Peyer's patch (tissue), 4 donors: ENCODE data around the gene PAN3.

Experiments used
- POLR2A ChIP-seq, 2 donors: fragments of 450-650 bp; IDR thresholded peaks; one replicate each; pipeline ENCODE4 v1.5.1; 2017; ENCODE audit warnings: antibody characterized with exemption in 2 of 2, mild to moderate bottlenecking in 2 of 2, moderate library complexity in 2 of 2
- TF ChIP-seq, protein P1 (sequence below), 6 experiments: fragments of 450-650 bp in 4 of 6; fragments of 200-600 bp in 2 of 6; sonication (generic) in 1 of 6; IDR thresholded peaks; one replicate each; pipeline ENCODE4 v1.5.1; 2017 to 2019; ENCODE audit warnings: antibody characterized with exemption in 6 of 6, mild to moderate bottlenecking in 3 of 6, moderate library complexity in 1 of 6

DNA sequence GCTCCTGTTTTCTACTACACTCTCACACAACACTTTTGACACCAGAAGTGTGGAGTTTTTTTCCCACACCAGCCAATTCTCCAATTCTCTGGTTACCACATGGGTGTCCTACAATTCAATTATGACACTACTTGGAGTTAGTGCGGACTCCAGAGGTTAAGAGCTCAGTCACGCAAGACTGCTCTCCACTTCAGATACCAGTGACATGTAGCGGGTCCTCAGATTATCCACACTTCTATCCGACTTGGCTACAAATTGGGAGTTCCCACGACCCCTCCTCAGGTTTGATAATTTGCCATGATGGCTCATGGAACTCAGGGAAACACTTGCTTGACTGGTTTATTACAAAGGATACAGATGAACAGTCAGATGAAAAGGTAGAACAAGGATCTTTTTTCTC, 32.9 kb downstream of the PAN3 start:
- no peak for TF ChIP-seq POLR2A (IDR thresholded peaks at IDR 0.05)
- TF ChIP-seq, protein P1, sequence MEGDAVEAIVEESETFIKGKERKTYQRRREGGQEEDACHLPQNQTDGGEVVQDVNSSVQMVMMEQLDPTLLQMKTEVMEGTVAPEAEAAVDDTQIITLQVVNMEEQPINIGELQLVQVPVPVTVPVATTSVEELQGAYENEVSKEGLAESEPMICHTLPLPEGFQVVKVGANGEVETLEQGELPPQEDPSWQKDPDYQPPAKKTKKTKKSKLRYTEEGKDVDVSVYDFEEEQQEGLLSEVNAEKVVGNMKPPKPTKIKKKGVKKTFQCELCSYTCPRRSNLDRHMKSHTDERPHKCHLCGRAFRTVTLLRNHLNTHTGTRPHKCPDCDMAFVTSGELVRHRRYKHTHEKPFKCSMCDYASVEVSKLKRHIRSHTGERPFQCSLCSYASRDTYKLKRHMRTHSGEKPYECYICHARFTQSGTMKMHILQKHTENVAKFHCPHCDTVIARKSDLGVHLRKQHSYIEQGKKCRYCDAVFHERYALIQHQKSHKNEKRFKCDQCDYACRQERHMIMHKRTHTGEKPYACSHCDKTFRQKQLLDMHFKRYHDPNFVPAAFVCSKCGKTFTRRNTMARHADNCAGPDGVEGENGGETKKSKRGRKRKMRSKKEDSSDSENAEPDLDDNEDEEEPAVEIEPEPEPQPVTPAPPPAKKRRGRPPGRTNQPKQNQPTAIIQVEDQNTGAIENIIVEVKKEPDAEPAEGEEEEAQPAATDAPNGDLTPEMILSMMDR (IDR thresholded peaks at IDR 0.05) = no peak
